ENCODE results near the gene IL22.
"Not testable (repeated sequence)": the region's sequence is repeated elsewhere in the genome, so short reads cannot be mapped to it uniquely, and the experiment has no call there.

Gene IL22

GRCh38 chr12:68225576-68226476, 27.6 kb downstream of the IL22 start, which contains the start of gene IL26:
Gene IL26 (minus strand): TSS chr12:68225810. CDS start chr12:68225756, 54 bp downstream.
- no peak for DNase-seq

GRCh38 chr12:68224613-68225285, 28.7 kb downstream of the IL22 start:
- DNase-seq = no peak

- DNase-seq = peak; percentile 34 to 88
These were observed 30.2 kb downstream of the IL22 start for GRCh38 chr12:68223067-68223747.

GRCh38 chr12:68222326-68222725, 31.1 kb downstream of the IL22 start:
- DNase-seq = no peak

- no peak for DNase-seq
These were observed 31.9 kb downstream of the IL22 start for GRCh38 chr12:68221497-68221896.

- no peak for DNase-seq
These were observed 42.5 kb downstream of the IL22 start for GRCh38 chr12:68210875-68211274.

GRCh38 chr12:68209048-68209728, 44.2 kb downstream of the IL22 start:
- not testable (repeated sequence) for DNase-seq

GRCh38 chr12:68207276-68207675, 46.1 kb downstream of the IL22 start:
- DNase-seq = no peak

- DNase-seq = no peak
These were observed 47.0 kb downstream of the IL22 start for GRCh38 chr12:68206446-68206845.

GRCh38 chr12:68203460-68203875, 49.9 kb downstream of the IL22 start:
- DNase-seq = no peak

GRCh38 chr12:68200854-68201253, 52.5 kb downstream of the IL22 start:
- DNase-seq = no peak

- DNase-seq = no peak
These were observed 54.3 kb downstream of the IL22 start for GRCh38 chr12:68199127-68199526.

GRCh38 chr12:68198507-68199086, 54.8 kb downstream of the IL22 start:
- no peak for DNase-seq
